Small intestine (tissue), 7 donors: ENCODE results near the gene YWHAE. TPM values are rescaled to one million over a fixed set of nuclear protein-coding genes. Genes with fewer than 3 reads are reported as not detected.

Experiments used
- DNase-seq, 2 donors: peaks; one replicate each; pipeline versions ENCODE4 v3.0.0 to v3.0.0-alpha.2; 2013
- FAIRE-seq: peaks from 2 replicates; lab custom pipeline; 2012; peaks lifted over from hg19 to GRCh38; lab: Jason Lieb, UNC
- H3K27ac ChIP-seq, 3 donors: one replicate each; pipeline ENCODE4 v1.5.1; 2013; ENCODE audit warnings: low read length in 2 of 3, mild to moderate bottlenecking in 2 of 3, control low read depth in 1 of 3, inconsistent platforms in 1 of 3, low read depth in 1 of 3, moderate library complexity in 1 of 3
- H3K27me3 ChIP-seq, 3 donors: one replicate each; pipeline ENCODE4 v1.6.1; 2013; ENCODE audit warnings: low read length in 3 of 3, inconsistent platforms in 1 of 3; ENCODE audit not compliant: control insufficient read depth in 3 of 3, insufficient read depth in 3 of 3
- H3K36me3 ChIP-seq, 3 donors: one replicate each; pipeline ENCODE4 v1.6.1; 2013; ENCODE audit warnings: low read length in 3 of 3, inconsistent platforms in 1 of 3, low read depth in 1 of 3, mild to moderate bottlenecking in 1 of 3, moderate library complexity in 1 of 3; ENCODE audit not compliant: control insufficient read depth in 3 of 3, insufficient read depth in 2 of 3
- H3K4me1 ChIP-seq, 3 donors: one replicate each; pipeline ENCODE4 v1.6.1; 2013; ENCODE audit warnings: low read length in 2 of 3, inconsistent platforms in 1 of 3, low read depth in 1 of 3, mild to moderate bottlenecking in 1 of 3, moderate library complexity in 1 of 3; ENCODE audit not compliant: control insufficient read depth in 3 of 3, insufficient read depth in 2 of 3
- H3K4me3 ChIP-seq, 3 donors: one replicate each; pipeline ENCODE4 v1.5.1; 2013; ENCODE audit warnings: low read length in 3 of 3, control low read depth in 1 of 3, inconsistent platforms in 1 of 3, low read depth in 1 of 3, mild to moderate bottlenecking in 1 of 3, moderate library complexity in 1 of 3
- H3K9me3 ChIP-seq, 2 donors: one replicate each; pipeline ENCODE4 v1.6.1; 2013; ENCODE audit warnings: low read depth in 1 of 2, low read length in 1 of 2; ENCODE audit not compliant: control insufficient read depth in 2 of 2, insufficient read depth in 1 of 2
- WGBS, 3 donors: extraction: QIAGEN DNeasy Blood & Tissue Kit; methylation state at CpG; one replicate each; pipeline ENCODE4 v1.1.7; 2013; 5-methylcytosine and 5-hydroxymethylcytosine counted together
- polyA plus RNA-seq, 4 donors: library from polyadenylated mRNA; stranded (reverse) in 3 of 4; unstranded in 1 of 4; fragments of 200-250 nt in 3 of 4; fragments of 120-200 nt in 1 of 4; gene quantifications; one replicate each; pipeline versions ENCODE4 v1.2.1 to v1.2.3, GENCODE V29; 2013
- donor health status: healthy with polysubstance abuse.
- donor health status: control.
- donor health status: control.
- donor health status: Bipolar disorder and iron deficiency.
- donor health status: healthy.

The YWHAE gene
- polyA plus RNA-seq, 4 donors: 235 to 618 (median 321) TPM

- H3K36me3 ChIP-seq: no peaks in the 10 kb centered on the region
- H3K27me3 ChIP-seq: peaks cover 0 to 10% (median 0%) of the 10 kb centered on the region in 3 donors
- WGBS, 3 donors: 66 to 79% (median 74%) methylated on average over 12 of the region's 12 CpGs
- FAIRE-seq (no peak), DNase-seq (no peak)
- H3K27ac ChIP-seq: no peak overlapping the region
- H3K9me3 ChIP-seq: no peaks in the 10 kb centered on the region
- H3K4me3 ChIP-seq: no peak overlapping the region
- H3K4me1 ChIP-seq: no peaks in the 10 kb centered on the region
Measured at GRCh38 chr17:1329745-1330343, 70.2 kb downstream of the YWHAE start.

GRCh38 chr17:1328437-1328836 is 71.6 kb downstream of the YWHAE start:
- peaks cover 0 to 10% (median 0%) of the 10 kb centered on the region in 3 donors for H3K27me3 ChIP-seq
- no peaks in the 10 kb centered on the region for H3K4me1 ChIP-seq
- no peak overlapping the region for H3K4me3 ChIP-seq
- no peaks in the 10 kb centered on the region for H3K9me3 ChIP-seq
- no peak for DNase-seq
- 34 to 53% (median 51%) methylated on average over 7 of the region's 7 CpGs for WGBS, 3 donors
- no peaks in the 10 kb centered on the region for H3K36me3 ChIP-seq
- H3K27ac ChIP-seq: no peak overlapping the region
- FAIRE-seq: no peak

GRCh38 chr17:1325766-1326165 is 74.3 kb downstream of the YWHAE start:
- H3K36me3 ChIP-seq: no peaks in the 10 kb centered on the region
- WGBS, 3 donors: 76 to 81% (median 80%) methylated on average over 12 of the region's 12 CpGs
- H3K4me3 ChIP-seq: no peak overlapping the region
- no peak for FAIRE-seq
- peaks cover 0 to 10% (median 0%) of the 10 kb centered on the region in 3 donors for H3K27me3 ChIP-seq
- DNase-seq: no peak
- H3K4me1 ChIP-seq: no peaks in the 10 kb centered on the region
- H3K9me3 ChIP-seq: no peaks in the 10 kb centered on the region
- H3K27ac ChIP-seq: no peak overlapping the region

DNA sequence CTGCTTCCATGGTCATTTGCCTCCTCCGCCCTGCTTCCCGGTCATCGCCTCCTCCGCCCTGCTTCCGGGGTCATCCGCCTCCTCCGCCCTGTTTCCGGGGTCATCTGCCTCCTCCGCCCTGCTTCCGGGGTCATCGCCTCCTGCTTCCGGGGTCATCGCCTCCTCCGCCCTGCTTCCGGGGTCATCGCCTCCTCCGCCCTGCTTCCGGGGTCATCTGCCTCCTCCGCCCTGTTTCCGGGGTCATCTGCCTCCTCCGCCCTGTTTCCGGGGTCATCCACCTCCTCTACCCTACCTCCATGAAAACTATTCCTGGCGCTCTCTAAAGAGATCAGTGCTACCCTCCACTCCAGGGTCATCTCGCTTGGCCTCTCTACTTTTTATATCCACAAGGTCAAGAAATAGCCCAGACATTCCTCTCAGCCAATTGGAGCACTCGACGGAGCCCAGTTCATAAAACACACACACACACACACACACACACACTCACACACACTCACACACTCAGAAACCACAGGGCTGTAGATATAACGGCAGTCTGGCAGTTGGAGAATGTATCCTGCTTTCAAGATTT is 75.7 kb downstream of the YWHAE start:
- H3K27ac ChIP-seq: no peak overlapping the region
- no peaks in the 10 kb centered on the region for H3K9me3 ChIP-seq
- FAIRE-seq (no peak), DNase-seq (no peak)
- 80 to 83% (median 82%) methylated on average over 27 of the region's 27 CpGs for WGBS, 3 donors
- H3K4me3 ChIP-seq: no peak overlapping the region
- H3K36me3 ChIP-seq: no peaks in the 10 kb centered on the region
- no peaks in the 10 kb centered on the region for H3K4me1 ChIP-seq
- H3K27me3 ChIP-seq: peaks cover 0 to 7% (median 0%) of the 10 kb centered on the region in 3 donors

DNA sequence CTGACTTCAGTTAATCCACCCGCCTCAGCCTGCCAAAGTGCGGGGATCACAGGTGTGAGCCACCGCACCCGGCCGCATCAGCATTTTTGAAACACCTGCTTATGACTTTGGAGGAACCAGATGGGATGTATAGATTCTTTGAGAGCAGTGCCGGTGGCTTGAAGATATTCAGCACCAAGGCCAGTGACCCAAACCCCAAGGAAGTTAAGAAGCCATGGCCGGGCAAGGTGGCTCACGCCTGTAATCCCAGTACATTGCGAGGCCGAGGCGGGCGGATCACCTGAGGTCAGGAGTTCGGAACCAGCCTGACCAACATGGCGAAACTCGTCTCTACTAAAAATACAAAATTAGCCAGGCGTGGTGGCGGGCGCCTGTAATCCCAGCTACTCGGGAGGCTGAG is 76.7 kb downstream of the YWHAE start:
- FAIRE-seq: no peak

DNA sequence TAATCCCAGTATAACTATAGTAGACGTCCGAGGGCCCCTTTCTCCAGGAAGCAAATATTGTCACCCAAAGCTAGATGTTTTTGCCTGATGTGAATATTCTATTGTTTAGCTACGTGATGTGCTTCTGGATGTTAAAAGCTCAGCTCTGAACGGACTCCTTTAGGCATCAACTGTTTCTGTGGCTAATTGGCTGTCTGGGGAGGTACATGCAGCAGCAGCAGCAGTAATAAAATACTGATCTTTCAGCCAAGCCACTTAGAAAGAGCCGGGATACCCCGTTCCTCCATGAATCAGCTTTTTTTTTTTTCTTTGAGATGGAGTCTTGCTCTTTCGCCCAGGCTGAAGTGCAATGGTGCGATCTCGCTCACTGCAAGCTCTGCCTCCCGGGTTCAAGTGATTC is 77.5 kb downstream of the YWHAE start:
- FAIRE-seq (no peak), DNase-seq (no peak)
- no peaks in the 10 kb centered on the region for H3K9me3 ChIP-seq
- H3K36me3 ChIP-seq: no peaks in the 10 kb centered on the region
- H3K27me3 ChIP-seq: peaks cover 0 to 3% (median 0%) of the 10 kb centered on the region in 3 donors
- no peaks in the 10 kb centered on the region for H3K4me1 ChIP-seq
- H3K27ac ChIP-seq: no peak overlapping the region
- WGBS, 3 donors: 64 to 72% (median 70%) methylated on average over 10 of the region's 10 CpGs
- no peak overlapping the region for H3K4me3 ChIP-seq

More for the DNA sequence above, 76.7 kb downstream of the YWHAE start:
- H3K27me3 ChIP-seq: peaks cover 0 to 4% (median 0%) of the 10 kb centered on the region in 3 donors
- DNase-seq: no peak
- 78 to 81% (median 80%) methylated on average over 17 to 19 of the region's 19 CpGs for WGBS, 3 donors
- H3K27ac ChIP-seq: no peak overlapping the region
- no peaks in the 10 kb centered on the region for H3K9me3 ChIP-seq
- H3K4me3 ChIP-seq: no peak overlapping the region
- H3K4me1 ChIP-seq: no peaks in the 10 kb centered on the region
- no peaks in the 10 kb centered on the region for H3K36me3 ChIP-seq

DNA sequence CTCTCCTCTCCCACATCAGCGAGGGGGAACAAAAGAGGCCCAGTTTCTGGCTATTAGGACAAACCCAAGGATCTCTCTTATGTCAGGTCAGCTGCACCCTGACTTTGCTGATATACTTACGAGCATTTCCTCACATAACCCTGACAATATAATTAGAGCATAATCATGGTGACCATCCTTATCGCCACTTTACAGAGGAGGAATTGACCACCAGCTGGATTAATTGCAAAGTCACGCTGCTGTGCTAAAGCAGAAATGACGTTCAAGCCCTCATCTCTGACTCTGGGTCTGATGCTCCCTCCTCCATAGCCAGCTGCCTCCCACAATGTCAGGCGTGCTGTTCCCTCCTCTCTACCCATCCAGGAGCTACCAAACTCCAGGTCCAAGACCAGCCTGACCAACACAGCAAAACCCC is 78.0 kb downstream of the YWHAE start:
- H3K27ac ChIP-seq: no peak overlapping the region
- no peaks in the 10 kb centered on the region for H3K9me3 ChIP-seq
- DNase-seq (no peak), FAIRE-seq (no peak)
- no peak overlapping the region for H3K4me3 ChIP-seq
- no peaks in the 10 kb centered on the region for H3K36me3 ChIP-seq
- peaks cover 0 to 3% (median 0%) of the 10 kb centered on the region in 3 donors for H3K27me3 ChIP-seq
- H3K4me1 ChIP-seq: no peaks in the 10 kb centered on the region
- WGBS, 3 donors: 57 to 74% (median 63%) methylated on average over 6 of the region's 6 CpGs

- no peak for FAIRE-seq
- no peak for DNase-seq
- H3K4me3 ChIP-seq: no peak overlapping the region
- no peak overlapping the region for H3K27ac ChIP-seq
- no peaks in the 10 kb centered on the region for H3K36me3 ChIP-seq
- WGBS, 3 donors: 53 to 61% (median 59%) methylated on average over 10 of the region's 10 CpGs
- peaks cover 2 to 16% (median 2%) of the 10 kb centered on the region in 3 donors for H3K27me3 ChIP-seq
- H3K4me1 ChIP-seq: no peaks in the 10 kb centered on the region
- H3K9me3 ChIP-seq: peaks cover 0 to 2% of the 10 kb centered on the region in 2 donors
Measured at GRCh38 chr17:1315891-1316403, 84.1 kb downstream of the YWHAE start.
